Lung (tissue), 12 donors: ENCODE data around the gene DCUN1D2. TPM values are rescaled to one million over a fixed set of nuclear protein-coding genes. Genes with fewer than 3 reads are reported as not detected.

Source experiments
- ATAC-seq: fragments of 200-7000 bp; cut with Tn5 transposase; one replicate; pipeline ENCODE4 v1.9.1; 2020; ENCODE audit warnings: moderate number of reproducible peaks; ENCODE audit not compliant: insufficient read depth, low FRiP score
- DNase-seq, 3 donors: peaks; one replicate each; pipeline ENCODE4 v3.0.0-alpha.2; 2013 to 2017
- H3K27ac ChIP-seq, 2 donors: one replicate each; pipeline ENCODE4 v1.5.1; 2013; ENCODE audit warnings: mild to moderate bottlenecking in 2 of 2, moderate library complexity in 2 of 2, control low read depth in 1 of 2, inconsistent platforms in 1 of 2, low read depth in 1 of 2, low read length in 1 of 2
- H3K27me3 ChIP-seq, 3 donors: one replicate each; pipeline ENCODE4 v1.5.1; 2013; ENCODE audit warnings: low read length in 2 of 3; ENCODE audit not compliant: control insufficient read depth in 3 of 3, insufficient read depth in 3 of 3
- H3K36me3 ChIP-seq, 4 donors: one replicate each; pipeline ENCODE4 v1.5.1; 2013; ENCODE audit warnings: low read length in 4 of 4, mild to moderate bottlenecking in 1 of 4, moderate library complexity in 1 of 4; ENCODE audit not compliant: control insufficient read depth in 4 of 4, insufficient read depth in 4 of 4
- H3K4me1 ChIP-seq, 5 donors: one replicate each; pipeline ENCODE4 v1.5.1; 2013; ENCODE audit warnings: low read length in 5 of 5, mild to moderate bottlenecking in 2 of 5, moderate library complexity in 1 of 5; ENCODE audit not compliant: control insufficient read depth in 5 of 5, insufficient read depth in 5 of 5
- H3K4me3 ChIP-seq: one replicate; pipeline ENCODE4 v1.5.1; 2013; ENCODE audit warnings: mild to moderate bottlenecking, control low read depth, moderate library complexity
- H3K9ac ChIP-seq, 2 donors: one replicate each; pipeline ENCODE4 v1.5.1; 2013; ENCODE audit warnings: low read length in 2 of 2, control low read depth in 1 of 2; ENCODE audit not compliant: insufficient read depth in 1 of 2
- H3K9me3 ChIP-seq, 4 donors: one replicate each; pipeline ENCODE4 v1.5.1; 2013; ENCODE audit warnings: low read length in 3 of 4, mild to moderate bottlenecking in 1 of 4, moderate library complexity in 1 of 4; ENCODE audit not compliant: control insufficient read depth in 4 of 4, insufficient read depth in 3 of 4
- CTCF ChIP-seq: IDR thresholded peaks from 2 replicates; pipeline ENCODE4 v1.5.1; 2012; ENCODE audit warnings: mild to moderate bottlenecking; ENCODE audit errors: control extremely low read depth, extremely low read depth
- WGBS, 2 donors: extraction: QIAGEN DNeasy Blood & Tissue Kit; methylation state at CpG; one replicate each; pipeline ENCODE4 v1.1.7; 2013; 5-methylcytosine and 5-hydroxymethylcytosine counted together
- polyA plus RNA-seq, 2 donors: library from polyadenylated mRNA; stranded (reverse); fragments of 200-250 nt; gene quantifications; one replicate each; pipeline ENCODE4 v1.2.1, GENCODE V29; 2013
- total RNA-seq, 2 donors: library from RNA; depleted of rRNA in 1 of 2; stranded (reverse); fragments of >200 nt in 1 of 2; gene quantifications; one replicate each; pipeline ENCODE4 v1.2.1, GENCODE V29; 2014 to 2021
- donor health status: control.
- donor health status: control.
- donor health status: Bipolar disorder and iron deficiency.
- donor health status: healthy.
- donor health status: DM: yes; HTN: yes; CAD: no.

DCUN1D2 gene
- total and polyA plus RNA-seq, 4 donors = 6.9 to 21.1 (median 13.8) TPM

- no peak for TF ChIP-seq CTCF
- no peaks in the 10 kb centered on the region for H3K9me3 ChIP-seq
- WGBS, 2 donors = 89 to 94% methylated on average over 10 of the region's 10 CpGs
- DNase-seq = no peak
- H3K27me3 ChIP-seq = no peaks in the 10 kb centered on the region
- peaks cover 5 to 8% (median 7%) of the 10 kb centered on the region in 4 donors for H3K36me3 ChIP-seq
- H3K27ac ChIP-seq = no peak overlapping the region
- no peak overlapping the region for H3K9ac ChIP-seq
- peaks cover 0 to 6% (median 0%) of the 10 kb centered on the region in 5 donors for H3K4me1 ChIP-seq
- ATAC-seq = no peak
- no peak overlapping the region for H3K4me3 ChIP-seq
Measured at GRCh38 chr13:113470073-113470472, 20.4 kb downstream of the DCUN1D2 start.

DNA sequence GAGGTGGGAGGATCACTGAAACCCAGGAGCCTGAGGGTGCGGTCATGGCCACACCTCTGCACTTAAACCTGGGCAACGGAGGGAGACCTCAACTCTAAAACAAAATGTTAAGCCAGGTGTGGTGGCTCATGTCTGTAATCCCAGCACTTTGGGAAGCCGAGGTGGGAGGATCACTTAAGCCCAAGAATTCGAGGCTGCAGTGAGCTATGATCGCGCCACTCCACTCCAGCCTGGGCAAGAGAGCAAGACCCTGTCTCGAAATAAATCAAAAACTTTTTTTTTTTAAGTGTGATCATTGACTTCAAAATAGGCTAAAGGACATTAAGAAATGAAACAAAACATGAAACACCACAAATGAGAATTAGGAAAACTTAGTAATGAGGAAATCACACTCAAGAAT is 20.9 kb downstream of the DCUN1D2 start:
- ATAC-seq (no peak), DNase-seq (no peak)
- Histone ChIP-seq H3K27ac (no peak overlapping the region), H3K4me1 (peaks cover 0 to 6% (median 0%) of the 10 kb centered on the region in 5 donors), H3K27me3 (no peaks in the 10 kb centered on the region), H3K4me3 (no peak overlapping the region), H3K9ac (no peak overlapping the region), H3K9me3 (no peaks in the 10 kb centered on the region), H3K36me3 (peaks cover 5 to 10% (median 6%) of the 10 kb centered on the region in 4 donors)
- TF ChIP-seq CTCF = no peak
- 95% methylated on average over 7 of the region's 7 CpGs for WGBS, 2 donors

DNA sequence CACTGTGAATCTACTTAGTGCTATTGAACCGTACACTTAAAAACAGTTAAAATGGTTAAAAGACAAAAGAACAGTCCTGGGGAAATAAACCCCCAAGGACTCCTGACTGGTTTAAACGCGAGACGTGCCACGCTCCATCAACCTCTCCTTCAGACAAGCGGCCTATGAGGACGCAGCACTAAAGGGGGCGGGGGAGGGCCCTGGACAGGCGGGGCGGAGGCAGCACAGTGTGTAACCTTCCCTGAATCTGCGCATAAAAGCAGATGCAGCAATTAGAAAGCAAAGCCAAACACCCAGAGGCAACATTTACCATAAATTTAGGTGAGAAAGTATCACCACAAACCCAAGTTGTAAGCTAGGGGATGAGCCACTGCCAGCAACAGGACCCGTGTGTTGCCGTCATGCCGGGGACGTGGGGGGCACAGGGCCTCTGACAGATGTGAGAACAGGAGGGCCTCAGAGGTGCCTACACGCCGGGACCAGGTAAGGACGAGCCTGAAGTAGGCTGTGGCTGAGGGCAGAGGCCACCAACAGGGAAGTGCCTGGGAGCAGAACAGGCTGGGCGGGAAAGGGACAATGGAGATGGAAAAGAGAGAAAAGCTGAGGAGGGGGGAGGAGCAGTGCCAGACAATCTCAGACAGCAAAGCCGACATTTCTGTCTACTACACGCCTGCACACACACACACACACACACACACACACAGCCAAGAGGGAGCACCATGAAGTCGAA is 21.9 kb downstream of the DCUN1D2 start:
- H3K27me3 ChIP-seq = no peaks in the 10 kb centered on the region
- no peaks in the 10 kb centered on the region for H3K9me3 ChIP-seq
- no peak overlapping the region for H3K9ac ChIP-seq
- whole genome bisulfite sequencing, 2 donors = 89 to 93% methylated on average over 22 of the region's 22 CpGs
- no peak overlapping the region for H3K4me3 ChIP-seq
- ATAC-seq (no peak), DNase-seq (no peak)
- TF ChIP-seq CTCF = no peak
- no peak overlapping the region for H3K27ac ChIP-seq
- H3K36me3 ChIP-seq = peaks cover 3 to 12% (median 5%) of the 10 kb centered on the region in 4 donors
- H3K4me1 ChIP-seq = peaks cover 0 to 1% (median 0%) of the 10 kb centered on the region in 5 donors

- Histone ChIP-seq H3K9me3 (no peaks in the 10 kb centered on the region), H3K4me1 (no peaks in the 10 kb centered on the region), H3K27me3 (no peaks in the 10 kb centered on the region), H3K36me3 (peaks cover 3 to 12% (median 4%) of the 10 kb centered on the region in 4 donors), H3K4me3 (no peak overlapping the region), H3K27ac (no peak overlapping the region), H3K9ac (no peak overlapping the region)
- 91% methylated on average over 7 of the region's 7 CpGs for WGBS, 2 donors
- DNase-seq (no peak), ATAC-seq (no peak)
- no peak for TF ChIP-seq CTCF
Measured at GRCh38 chr13:113468029-113468428, 22.5 kb downstream of the DCUN1D2 start.
